HG03066 (cell line): Measurements from ENCODE around the gene BABAM2.
"Not testable (repeated sequence)": the region's sequence is repeated elsewhere in the genome, so short reads cannot be mapped to it uniquely, and the experiment has no call there.

Experiments used
- ATAC-seq: cut with Tn5 transposase; IDR thresholded peaks from one replicate; pipeline ENCODE4 v1.9.1; 2021; ENCODE audit warnings: low read depth; ENCODE audit not compliant: unreplicated experiment

The BABAM2 gene

DNA sequence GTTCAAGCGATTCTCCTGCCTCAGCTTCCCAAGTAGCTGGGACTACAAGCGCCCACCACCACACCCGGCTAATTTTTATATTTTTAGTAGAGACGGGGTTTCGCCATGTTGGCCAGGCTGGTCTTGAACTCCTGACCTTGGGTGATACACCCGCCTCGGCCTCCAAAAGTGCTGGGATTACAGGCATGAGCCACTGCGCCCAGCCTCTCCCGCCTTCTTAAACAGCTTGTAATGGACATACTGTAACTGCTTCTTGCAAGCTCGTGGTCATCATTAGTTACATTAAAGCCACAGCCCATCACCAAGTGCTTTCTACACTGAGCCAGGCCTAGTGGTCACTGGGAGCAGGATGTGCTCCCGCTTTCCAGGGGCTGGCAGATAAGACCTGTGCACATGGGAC is 444.7 kb downstream of the BABAM2 start:
- ATAC-seq, result not testable (repeated sequence)

DNA sequence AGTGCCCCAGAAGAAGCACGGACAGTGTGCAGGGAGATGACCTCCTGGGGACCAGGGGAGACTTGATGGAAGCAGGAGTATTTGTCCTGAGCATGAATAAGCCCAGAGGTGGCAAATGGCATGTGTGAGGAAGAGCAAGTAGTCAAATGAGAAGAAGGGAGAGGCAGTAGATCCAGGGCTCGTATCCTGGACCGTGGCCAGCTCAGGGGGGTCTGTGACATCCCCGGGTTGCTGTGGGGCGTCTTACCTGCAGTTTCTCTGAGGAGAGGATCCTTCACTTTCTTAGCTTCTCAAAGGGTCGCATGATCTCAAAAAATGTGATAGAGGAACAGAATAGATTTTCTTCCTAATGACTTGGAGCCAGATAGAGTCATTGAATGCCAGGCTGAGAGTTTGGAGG is 445.1 kb downstream of the BABAM2 start:
- ATAC-seq, result no peak

DNA sequence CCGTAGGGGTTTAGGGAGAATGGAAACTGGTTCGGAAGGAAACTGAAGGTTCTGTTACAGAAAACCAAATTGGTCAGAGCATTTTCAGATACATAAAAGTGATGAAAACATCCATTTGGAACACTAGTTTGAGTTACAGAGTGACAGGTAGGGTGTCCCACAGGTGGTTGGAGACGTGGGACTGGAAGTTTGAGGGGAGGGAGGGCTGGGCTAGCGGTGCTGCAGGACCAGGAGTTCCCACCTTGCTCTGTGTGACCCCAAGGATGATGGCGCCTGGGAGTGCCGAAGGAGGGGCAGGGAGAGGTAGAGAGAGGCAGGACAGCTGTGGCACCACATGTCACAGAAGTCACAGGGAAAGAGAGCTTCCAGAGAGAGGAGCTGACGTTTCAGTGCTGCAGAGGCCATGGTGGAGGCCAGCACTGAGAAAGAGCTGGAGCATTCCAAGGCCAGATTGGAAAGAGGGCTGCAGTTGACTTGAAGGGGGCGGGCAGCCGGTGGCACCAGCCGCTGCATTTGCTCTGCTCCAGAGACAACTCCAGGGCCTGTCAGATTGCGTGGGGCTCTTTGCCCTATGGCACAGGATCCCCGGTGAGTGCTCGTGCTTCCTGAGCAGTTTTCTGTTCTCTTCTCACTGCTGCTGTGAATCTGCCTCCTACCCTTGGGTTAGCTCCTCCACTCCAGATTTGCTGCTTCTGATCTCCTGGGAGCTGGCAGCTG is 445.9 kb downstream of the BABAM2 start:
- ATAC-seq, result no peak

DNA sequence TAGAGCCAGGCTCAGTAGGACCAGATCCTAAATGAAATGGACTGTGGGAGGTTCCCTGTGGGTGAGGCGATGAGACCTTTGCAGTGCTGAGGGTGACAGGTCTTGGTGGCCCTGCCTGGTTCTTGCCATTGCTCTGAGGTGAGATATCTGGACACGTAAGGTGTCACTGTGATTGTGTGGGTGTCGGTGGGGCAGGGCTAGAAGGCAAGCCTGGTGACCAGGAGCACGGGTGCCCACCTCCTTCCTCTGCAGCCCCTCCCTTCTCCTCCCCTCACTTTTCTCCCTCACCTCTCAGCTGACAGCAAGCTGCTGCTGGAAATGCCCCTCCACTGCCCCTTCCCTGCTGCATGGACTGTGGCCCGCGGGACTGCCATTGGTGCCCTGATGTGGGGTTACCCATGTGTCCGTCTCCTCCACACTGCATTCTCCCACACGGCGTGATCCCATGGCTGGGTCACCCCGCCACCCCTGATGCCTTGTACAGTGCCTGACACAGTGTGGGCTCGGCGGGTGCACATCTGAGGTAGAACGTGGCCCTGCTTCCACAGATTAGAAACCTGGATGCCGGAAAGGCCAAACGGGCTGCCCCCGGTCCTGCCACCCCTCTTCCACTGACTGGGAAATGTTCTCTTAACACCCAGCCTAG is 446.6 kb downstream of the BABAM2 start:
- ATAC-seq, result no peak

DNA sequence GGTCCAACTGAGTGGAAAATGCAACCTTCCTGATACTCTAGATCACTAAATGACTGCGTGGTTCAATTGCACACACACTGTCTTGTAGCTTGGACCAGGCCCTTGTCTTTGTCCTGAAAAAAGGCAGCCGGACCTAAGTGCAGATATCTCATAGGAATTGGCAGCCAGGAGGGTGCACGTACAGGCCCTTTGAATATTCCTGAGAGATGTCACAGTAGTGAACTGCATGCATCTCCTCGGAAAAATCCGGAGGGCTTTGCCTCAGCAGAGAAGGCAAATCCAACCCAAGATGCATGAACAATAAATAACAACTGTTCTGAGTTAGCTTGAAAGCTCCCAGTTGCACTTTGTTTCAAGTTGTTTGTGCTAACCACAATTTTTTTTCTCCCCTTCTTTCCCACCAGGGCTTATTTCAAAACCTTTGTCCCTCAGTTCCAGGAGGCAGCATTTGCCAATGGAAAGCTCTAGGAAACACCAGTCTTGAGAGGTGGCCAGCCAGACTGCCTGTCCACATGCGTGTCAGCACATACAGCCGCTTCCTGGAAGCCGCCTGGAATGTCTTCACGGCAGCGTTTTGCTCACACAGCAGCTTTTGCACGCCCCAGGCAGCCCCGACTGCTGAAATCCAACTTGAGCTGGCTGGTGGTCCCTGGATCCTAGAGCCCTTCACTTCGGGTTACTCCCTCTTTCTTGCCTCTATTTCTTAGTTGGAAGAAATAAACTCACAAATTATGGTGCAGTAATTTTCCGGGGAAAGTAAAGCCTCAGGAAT is 447.7 kb downstream of the BABAM2 start:
- ATAC-seq, result no peak

DNA sequence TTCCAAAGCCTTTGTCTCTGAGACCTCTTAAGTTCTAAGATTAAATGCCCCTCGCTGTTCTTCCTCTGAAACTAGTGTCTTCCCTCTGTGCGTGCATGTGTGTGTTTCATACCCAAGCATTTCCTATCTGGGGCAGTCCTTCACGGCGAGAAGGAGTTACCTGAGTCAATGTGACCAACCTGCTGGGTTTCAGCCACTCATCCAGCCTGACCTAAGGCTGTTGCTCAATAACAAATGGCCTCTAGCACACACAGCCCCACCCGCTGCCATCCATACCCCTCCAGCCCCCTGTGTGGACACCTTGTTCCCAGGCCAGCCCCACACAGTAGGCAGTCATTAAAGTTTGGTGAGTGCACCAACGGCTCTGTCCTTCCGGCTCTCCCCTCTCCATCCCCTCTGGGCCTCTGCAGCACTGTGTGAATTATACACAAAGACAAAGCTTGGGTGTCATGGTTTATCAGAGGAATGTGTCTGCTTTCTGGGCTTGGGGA is 448.3 kb downstream of the BABAM2 start:
- no peak for ATAC-seq

DNA sequence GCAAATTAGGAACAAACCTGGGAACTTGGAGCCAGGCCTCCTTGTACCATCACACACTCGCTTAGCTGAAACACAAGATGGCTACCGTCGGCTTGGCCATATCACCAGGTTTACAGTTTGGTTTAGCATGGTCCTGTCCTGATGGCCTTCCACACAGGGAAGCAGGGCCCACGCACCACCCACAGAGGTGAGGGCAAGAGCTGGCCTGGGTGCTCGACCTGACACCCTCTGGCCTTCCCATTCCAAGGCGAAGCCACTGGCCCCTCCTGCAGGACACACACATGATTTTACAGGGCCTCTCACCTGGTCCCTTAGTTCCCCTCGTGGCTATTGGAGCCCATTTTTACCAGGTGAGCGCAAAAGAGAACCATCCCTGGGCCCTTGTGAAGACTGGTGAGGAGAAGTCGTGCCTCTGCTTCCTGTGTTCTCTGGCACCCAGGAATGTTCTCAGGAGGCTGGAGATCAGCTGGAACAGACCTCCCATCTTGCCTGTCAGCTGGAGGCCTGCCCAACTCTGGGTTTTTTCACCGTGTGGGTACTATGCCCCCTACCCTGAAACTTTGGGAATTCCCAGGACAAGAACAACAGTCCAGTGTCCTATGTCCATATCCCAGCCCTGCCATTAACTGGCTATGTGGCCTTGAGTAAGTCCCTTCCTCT is 449.1 kb downstream of the BABAM2 start:
- ATAC-seq, result no peak

DNA sequence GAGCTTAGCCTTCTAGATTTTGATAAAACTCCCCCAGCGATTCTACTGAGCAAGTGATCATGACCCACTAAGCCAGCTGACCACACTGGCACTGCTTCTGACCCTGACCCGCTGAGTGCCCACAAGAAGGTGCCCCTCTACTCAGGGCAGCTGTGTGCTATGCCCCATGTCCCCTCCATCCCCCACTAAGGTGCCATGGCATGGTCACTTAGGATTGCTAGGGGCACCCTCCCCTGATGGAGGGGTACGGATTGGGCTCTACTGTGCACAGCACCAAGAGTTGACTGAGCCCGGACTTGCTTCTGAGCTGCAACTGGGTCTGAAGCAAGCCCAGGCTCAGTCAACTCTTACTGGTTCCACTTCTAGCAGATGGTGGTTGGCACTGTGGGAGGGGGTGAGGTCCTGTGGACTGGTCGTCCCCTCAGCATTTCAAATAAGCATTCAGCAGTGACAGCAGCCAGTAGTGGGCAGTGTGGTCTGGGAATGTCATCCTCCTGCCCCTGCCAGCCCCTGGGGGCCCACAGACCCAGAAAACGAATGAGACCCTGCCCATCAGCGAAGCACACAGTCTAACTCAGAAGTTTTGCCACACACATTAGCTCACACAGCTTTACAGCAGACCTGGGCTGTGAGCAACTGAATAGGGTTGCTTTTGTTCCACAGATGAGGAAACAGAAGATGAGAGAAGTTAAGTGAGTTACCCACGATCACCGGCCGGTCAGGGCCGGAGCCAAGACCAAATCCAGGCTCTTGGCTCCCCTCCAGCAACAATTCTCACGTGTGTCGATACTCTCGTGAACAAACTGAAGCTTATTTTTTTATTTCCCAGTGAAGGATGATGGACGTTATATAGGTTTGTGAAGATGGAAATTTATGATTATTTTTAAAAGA is 450.0 kb downstream of the BABAM2 start:
- ATAC-seq, result no peak

DNA sequence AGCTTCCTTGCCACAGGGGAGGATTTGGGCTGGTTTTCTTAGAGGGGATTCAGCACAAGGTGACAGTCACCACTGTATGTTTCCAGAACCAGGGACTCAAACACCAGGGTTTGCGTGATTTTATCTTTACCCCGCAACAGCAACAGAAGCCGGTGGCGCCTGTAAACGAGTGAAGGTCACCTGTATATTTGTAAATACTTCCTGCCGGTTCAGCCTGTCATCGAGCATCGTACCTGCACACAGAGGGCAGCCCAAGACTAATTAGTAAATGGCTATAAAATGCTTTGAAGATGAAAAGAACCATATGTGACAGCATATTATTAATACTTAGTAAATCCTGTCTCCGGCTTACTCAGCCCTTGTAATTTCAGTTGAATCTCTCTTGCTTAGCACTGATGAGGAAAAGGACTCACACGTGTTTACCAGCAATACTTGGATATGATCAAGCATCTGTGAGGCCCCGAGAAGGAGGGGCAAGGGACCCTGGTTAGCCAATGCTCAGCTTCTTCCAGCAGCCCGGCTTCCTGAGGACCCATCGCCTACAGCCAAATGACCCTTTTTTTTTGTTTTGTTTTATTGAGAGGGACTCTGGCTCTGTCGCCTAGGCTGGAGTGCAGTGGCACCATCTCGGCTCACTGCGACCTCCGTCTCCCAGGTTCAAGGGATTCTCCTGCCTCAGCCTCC is 450.8 kb downstream of the BABAM2 start:
- ATAC-seq, result no peak

DNA sequence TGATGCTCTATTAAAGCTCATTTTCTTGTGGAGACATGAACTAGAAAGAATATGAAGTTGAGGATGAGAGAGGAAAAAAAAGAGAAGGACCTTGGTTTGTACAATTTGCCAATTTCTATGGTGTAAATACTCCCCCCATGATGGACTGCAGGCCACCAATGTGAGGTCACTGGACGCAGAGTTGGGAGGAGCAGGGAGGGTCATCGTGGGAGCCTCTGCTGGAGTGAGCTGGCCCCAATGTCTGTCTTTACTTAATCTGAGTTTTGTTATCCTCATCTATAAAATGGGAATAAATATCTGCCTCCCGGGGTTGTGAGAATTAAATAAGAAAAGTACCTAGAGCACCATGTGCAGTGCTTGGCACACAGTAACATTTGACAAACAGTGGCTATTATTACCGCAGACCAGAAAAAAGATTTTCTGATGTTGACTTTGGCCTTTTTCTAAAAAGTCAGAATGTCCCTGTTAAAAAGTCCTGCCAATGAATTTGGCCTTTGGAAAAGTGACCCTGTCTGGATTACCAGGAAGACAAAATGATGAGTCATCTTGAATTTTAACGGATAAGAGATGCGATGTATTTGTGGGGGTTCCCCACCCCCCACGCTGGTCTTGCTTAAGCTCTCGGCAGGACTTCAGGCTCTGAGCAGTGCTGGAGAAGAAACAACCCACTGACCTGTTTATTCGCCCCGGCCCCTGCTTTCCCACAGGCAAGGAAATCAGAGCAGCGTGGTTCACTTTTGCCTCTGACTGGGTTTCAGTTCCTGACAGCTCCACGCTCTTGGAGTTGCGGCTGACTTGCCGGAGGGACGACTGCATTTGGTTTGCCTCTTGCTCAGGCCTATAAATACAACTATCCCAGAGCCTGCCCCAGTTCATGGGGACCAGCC is 451.8 kb downstream of the BABAM2 start:
- no peak for ATAC-seq

DNA sequence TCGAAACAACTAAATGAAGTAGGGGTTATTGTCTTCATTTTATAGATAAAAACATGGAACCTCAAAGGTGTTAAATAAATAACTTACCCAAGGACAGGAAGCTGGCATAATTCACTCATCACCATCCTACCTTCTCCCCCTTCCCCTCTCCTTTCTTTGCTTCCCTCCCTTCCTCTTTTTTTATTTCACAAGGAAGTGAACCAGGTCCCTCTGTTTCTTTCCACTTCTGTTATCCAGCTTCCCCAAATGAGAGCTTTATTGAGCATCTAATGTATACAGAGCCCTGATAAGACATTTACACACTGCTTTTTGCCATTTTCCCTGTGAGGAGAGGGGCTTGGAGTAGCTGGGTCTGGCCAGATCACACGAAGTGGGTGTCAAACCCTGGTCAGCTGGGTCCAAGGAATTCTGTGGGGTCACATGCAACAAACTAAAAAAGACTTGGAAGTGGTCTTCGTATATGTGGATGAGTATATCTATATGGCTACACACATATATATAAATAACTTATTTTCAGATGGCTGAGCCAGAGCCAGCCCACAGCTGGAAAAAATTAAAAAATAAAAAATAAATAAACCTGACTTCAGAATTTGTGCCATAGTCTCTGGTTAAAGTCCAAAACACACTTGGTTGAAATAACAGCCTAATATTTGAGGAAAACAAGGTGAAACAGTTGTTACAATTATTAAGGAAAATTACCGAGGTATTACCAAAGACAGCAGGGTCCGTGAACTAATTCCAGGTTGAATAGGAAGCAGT is 452.8 kb downstream of the BABAM2 start:
- ATAC-seq, result no peak

DNA sequence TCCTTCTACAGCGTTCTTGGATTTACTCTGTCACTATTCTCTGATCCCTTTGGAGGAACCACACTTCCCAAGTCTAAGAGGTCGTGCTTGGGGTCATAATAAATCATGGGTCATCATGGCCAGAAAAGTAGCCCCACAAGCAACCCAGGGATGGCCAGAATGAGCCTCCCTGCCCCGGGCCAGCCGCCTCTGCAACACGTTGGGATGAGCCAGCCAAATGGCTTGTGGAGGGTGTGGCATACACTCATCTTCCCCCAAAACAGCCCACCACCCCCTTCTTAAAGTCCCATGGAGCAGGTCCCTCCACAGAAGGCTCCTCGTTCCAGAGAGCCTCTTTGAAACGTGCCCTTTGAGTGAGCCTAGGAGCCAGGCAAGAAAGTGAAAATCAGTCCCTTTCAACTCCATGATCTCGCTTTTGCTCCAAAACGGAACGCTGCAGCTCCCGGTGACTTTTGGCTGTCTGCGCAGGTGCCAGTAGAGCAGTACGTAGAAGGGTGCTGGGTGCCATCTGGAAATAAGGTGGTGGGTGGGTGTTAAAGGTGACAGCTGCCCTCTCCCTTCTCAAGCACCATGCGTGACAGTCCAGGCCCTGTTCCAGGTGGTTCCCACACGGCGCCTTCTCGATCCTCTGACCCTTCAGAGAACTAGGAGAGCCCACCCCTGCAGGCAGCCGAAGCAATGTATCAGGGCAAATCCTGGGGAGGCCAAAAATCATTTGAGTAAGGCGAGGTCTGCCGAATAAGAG is 453.6 kb downstream of the BABAM2 start:
- ATAC-seq, result no peak

DNA sequence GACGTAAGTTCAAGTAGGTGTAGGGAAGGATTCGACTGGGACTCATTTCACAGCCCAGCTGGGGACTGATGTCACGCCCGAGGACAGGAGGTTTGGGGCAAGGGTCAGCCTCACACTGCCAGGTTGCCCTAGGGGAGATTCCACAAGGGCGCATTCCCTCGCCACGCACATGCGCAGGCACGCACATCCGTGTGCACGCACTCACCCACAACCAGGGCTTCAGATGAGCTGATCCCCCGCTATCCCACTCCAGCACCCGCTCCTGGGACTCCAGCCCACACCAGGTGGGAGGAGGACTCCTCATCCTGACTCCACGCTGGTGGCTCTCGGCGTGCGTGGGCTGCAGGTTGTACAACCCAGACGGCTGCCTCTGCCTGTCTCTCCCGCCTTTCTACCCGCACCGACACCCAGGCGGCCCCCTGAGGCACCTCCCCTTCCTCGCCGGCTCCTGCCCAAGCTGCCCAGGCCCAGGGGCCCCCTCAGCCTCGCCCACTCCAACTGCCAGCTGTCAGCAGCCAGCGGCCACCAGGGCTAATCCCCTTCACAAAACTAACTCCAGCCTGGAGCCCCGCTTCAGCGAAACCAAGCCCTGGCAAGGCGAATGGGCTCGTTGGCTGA is 454.3 kb downstream of the BABAM2 start:
- no peak for ATAC-seq

DNA sequence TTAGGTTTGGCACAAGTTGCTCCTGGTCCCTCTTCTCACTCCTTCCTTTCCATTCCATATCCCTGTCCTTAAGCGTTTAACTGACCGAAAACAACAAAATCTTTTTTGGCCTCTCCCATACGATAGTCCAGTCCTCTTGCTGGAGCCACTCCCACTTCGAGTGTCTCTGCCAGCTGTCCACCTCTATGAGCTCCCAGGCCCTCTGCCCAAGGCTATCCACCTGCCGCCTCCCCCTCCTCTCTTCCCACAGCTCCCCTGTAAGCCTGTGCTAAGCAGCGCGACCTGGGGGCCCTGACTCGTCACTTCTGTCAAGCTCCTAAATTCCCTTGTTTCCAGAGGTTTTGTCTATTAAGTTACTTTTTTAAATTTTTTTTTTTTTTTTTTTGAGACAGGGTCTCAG is 455.1 kb downstream of the BABAM2 start:
- no peak for ATAC-seq

DNA sequence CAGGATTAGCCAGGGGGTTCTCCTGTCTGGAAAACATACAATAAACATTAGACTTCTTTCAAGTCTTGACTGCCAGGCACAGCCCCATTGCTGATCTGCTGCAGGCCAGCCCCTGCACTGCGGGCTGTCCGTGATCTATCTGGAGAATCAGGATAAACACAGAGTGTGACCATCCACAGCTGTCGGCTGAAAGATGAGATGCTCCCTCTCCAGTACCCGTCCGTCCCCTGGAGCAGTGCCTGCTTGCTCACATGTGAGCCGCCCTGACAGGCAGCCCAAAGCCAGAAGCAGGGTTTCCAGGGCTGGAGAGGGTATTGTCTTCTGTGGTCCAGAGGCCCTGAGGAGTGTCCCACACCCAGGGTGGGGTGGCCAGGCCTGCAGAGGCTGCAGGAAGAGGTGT is 456.1 kb downstream of the BABAM2 start:
- ATAC-seq, result no peak

DNA sequence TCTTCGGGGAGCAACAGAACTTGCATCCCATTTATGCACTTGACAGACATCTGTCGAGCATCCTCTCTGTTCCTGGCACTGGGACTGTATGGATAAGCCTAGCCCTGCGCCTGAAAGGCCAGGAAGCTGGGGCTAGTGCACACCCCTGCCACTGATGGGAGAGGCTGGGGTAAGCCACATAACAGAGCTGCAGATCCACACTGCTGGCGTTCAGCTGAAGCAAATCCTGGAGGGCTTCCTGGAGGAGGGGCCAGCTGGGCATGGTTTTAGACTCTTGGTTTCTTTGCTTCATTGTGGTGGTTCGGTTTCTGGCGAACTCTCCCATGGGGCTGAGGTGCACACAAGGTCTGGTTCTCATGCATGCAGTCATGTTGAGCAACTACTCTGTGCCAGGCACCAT is 456.7 kb downstream of the BABAM2 start:
- no peak for ATAC-seq

DNA sequence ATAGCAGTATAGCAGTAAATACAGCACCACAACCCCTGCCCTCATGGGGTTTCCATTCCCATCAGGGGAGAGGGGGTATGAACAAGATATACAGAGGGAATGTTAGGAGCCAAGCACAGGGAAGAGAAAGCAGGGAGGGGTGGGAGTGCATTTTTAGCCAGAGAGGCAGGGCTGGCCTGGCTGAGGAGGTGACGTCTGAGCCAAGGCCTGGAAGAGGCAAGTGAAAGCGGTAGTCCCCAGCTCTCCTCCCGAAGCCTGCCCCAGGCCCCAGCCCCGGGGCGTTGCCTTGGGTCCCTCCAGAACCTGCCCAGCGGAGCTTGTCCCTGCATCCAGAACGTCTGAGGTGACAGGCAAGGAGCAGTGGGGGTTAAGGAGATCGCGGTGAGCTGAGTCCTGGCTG is 457.1 kb downstream of the BABAM2 start:
- no peak for ATAC-seq
